HepG2 (cell line): ENCODE measurements around the gene ITGB5. TPM values are rescaled to one million over a fixed set of nuclear protein-coding genes. Genes with fewer than 3 reads are reported as not detected.

Source experiments
- ATF5 ChIP-seq: sonication (generic); formaldehyde crosslinking; IDR thresholded peaks from 2 replicates; pipeline ENCODE4 v1.4.0; 2020; ENCODE audit warnings: mild to moderate bottlenecking, low read depth, missing genetic modification reagents
- FOXA1 ChIP-seq, 2 experiments: fragments of 450-650 bp in 1 of 2; sonication (generic) in 1 of 2; formaldehyde crosslinking in 1 of 2; IDR thresholded peaks; 2 replicates each; pipeline versions ENCODE4 v1.4.0 to v1.6.1; 2016 to 2020; ENCODE audit warnings: missing genetic modification reagents in 1 of 2
- GABPB1 ChIP-seq: IDR thresholded peaks from 2 replicates; pipeline ENCODE4 v1.6.1; 2016; ENCODE audit warnings: mild to moderate bottlenecking, missing genetic modification reagents, moderate library complexity, missing compliant biosample characterization
- GPN1 ChIP-seq: sonication (generic); formaldehyde crosslinking; IDR thresholded peaks from 2 replicates; pipeline ENCODE4 v1.5.1; 2020; ENCODE audit warnings: missing genetic modification reagents, borderline replicate concordance
- HNRNPK ChIP-seq: fragments of 200-400 bp; formaldehyde crosslinking; IDR thresholded peaks from 2 replicates; pipeline ENCODE4 v1.6.1; 2018; ENCODE audit warnings: low read length, low read depth, moderate library complexity, mild to moderate bottlenecking; ENCODE audit not compliant: poor library complexity, severe bottlenecking
- MAFG ChIP-seq: sonication (generic); formaldehyde crosslinking; IDR thresholded peaks from 2 replicates; pipeline ENCODE4 v1.5.1; 2020; ENCODE audit warnings: mild to moderate bottlenecking, missing genetic modification reagents
- MXD4 ChIP-seq: IDR thresholded peaks from 2 replicates; pipeline ENCODE4 v1.6.1; 2016; ENCODE audit warnings: mild to moderate bottlenecking, missing biosample characterization, missing genetic modification reagents
- PPARG ChIP-seq: conservative IDR thresholded peaks from 2 replicates; pipeline ENCODE4 v1.6.1; 2016; ENCODE audit warnings: missing biosample characterization, missing genetic modification reagents
- RERE ChIP-seq: IDR thresholded peaks from 2 replicates; pipeline ENCODE4 v1.6.1; 2016; ENCODE audit warnings: low read depth, missing genetic modification reagents, missing compliant biosample characterization
- SPEN ChIP-seq: sonication (generic); formaldehyde crosslinking; IDR thresholded peaks from 2 replicates; pipeline ENCODE4 v1.5.1; 2020; ENCODE audit warnings: low read depth, mild to moderate bottlenecking, missing genetic modification reagents
- TAF1 ChIP-seq: sonication (generic); formaldehyde crosslinking; IDR thresholded peaks from 2 replicates; pipeline ENCODE4 v1.4.0; 2020; ENCODE audit warnings: missing genetic modification reagents
- ZNF513 ChIP-seq: sonication (generic); formaldehyde crosslinking; conservative IDR thresholded peaks from 2 replicates; pipeline ENCODE4 v1.5.0; 2020; ENCODE audit warnings: missing genetic modification reagents
- ZNF703 ChIP-seq: sonication (generic); formaldehyde crosslinking; IDR thresholded peaks from 2 replicates; pipeline ENCODE4 v1.5.1; 2020; ENCODE audit warnings: missing genetic modification reagents, mild to moderate bottlenecking, moderate library complexity, borderline replicate concordance
- ZNF704 ChIP-seq: sonication (generic); formaldehyde crosslinking; IDR thresholded peaks from 2 replicates; pipeline ENCODE4 v1.8.1; 2023; ENCODE audit warnings: mild to moderate bottlenecking, inconsistent platforms, moderate library complexity, missing genetic modification reagents, borderline replicate concordance
- ZNF749 ChIP-seq: sonication (generic); formaldehyde crosslinking; IDR thresholded peaks from 2 replicates; pipeline ENCODE4 v1.8.0; 2022; ENCODE audit warnings: mild to moderate bottlenecking, missing genetic modification reagents, moderate library complexity, borderline replicate concordance
- ZNF780A ChIP-seq: sonication (generic); formaldehyde crosslinking; IDR thresholded peaks from 2 replicates; pipeline ENCODE4 v1.8.0; 2022; ENCODE audit warnings: mild to moderate bottlenecking, missing genetic modification reagents, moderate library complexity
- ZSCAN21 ChIP-seq: sonication (generic); formaldehyde crosslinking; IDR thresholded peaks from 2 replicates; pipeline ENCODE4 v1.8.0; 2022; ENCODE audit warnings: mild to moderate bottlenecking, missing genetic modification reagents, moderate library complexity, borderline replicate concordance
- polyA plus RNA-seq, 8 experiments: library from polyadenylated mRNA; depleted of rRNA in 3 of 8; stranded (reverse) in 7 of 8; unstranded in 1 of 8; fragments of >200 nt; fragmentation: Illumina TruSeq in 4 of 8; extraction: Trizol in 4 of 8; gene quantifications; 2 replicates each; pipeline versions ENCODE4 v1.2.1 to v1.2.3, GENCODE V29; 2011 to 2016; ENCODE audit warnings: low read depth in 4 of 8, missing spikeins in 1 of 8, mixed read lengths in 1 of 8; ENCODE audit not compliant: insufficient read depth in 1 of 8
- total RNA-seq, 5 experiments: library from RNA; depleted of rRNA; stranded (reverse); fragments of >200 nt; fragmentation: Illumina TruSeq; extraction: Trizol; gene quantifications; 2 replicates each; pipeline ENCODE4 v1.2.3, GENCODE V29; 2016; ENCODE audit warnings: low read depth in 1 of 5

Gene ITGB5
- total and polyA plus RNA-seq, 2 of the 13 experiments (the other 11 are each of a cell fraction or from before 2014, with no cell fraction given) = 74.1 to 343 TPM

GRCh38 chr3:124730129-124730940 is 156.8 kb downstream of the ITGB5 start, which contains the start of gene UMPS (continued):
- TF ChIP-seq ZNF704 (CRISPR knock-in tag) (peak; percentile 45; the same call in 1 of the 2 replicates), FOXA1 (IDR thresholded peaks at IDR 0.05) (no peak), FOXA1 (CRISPR knock-in tag; IDR thresholded peaks at IDR 0.05) (no peak; the same call in 1 of the 2 replicates), SPEN (peak; percentile 94), ZNF703 (CRISPR knock-in tag) (0 out of 2 replicates have a peak, but pooled peaks have one; percentile 3), ZNF513 (CRISPR knock-in tag) (no peak), ZNF749 (CRISPR knock-in tag) (no peak), MXD4 (CRISPR knock-in tag) (peak; percentile 88), GPN1 (CRISPR knock-in tag) (no peak), TAF1 (CRISPR knock-in tag) (peak; percentile 91), ZSCAN21 (no peak; the same call in 1 of the 2 replicates), PPARG (peak; percentile 7; the same call in 1 of the 2 replicates), MAFG (CRISPR knock-in tag) (no peak), GABPB1 (CRISPR knock-in tag) (peak; percentile 98), ZNF780A (CRISPR knock-in tag) (0 out of 2 replicates have a peak, but pooled peaks have one; percentile 47), RERE (CRISPR knock-in tag) (no peak), ATF5 (CRISPR knock-in tag) (no peak), HNRNPK (no peak)
